ENCODE data around the gene MECP2.

GRCh38 chrX:154023276-154024000 lies 74.1 kb downstream of the MECP2 start:
- TF ChIP-seq POLR2A (IDR thresholded peaks at IDR 0.05): no peak
- TF ChIP-seq CTCF (IDR thresholded peaks at IDR 0.05): no peak
- no peak for TF ChIP-seq POLR2AphosphoS5 (IDR thresholded peaks at IDR 0.05)
- TF ChIP-seq EP300 (IDR thresholded peaks at IDR 0.05; ENCODE audit: low read depth): no peak
